GM08714 (cell line): ENCODE measurements around the gene AMOTL1.
"Not testable (repeated sequence)": the region's sequence is repeated elsewhere in the genome, so short reads cannot be mapped to it uniquely, and the experiment has no call there.

ENCODE experiments used
- H3K4me3 ChIP-seq: fragments of 200-500 bp; sonication (Bioruptor generic); 2 replicates; pipeline ENCODE4 v1.5.1; 2014; ENCODE audit warnings: mild to moderate bottlenecking, low read length, inconsistent platforms
- ZNF274 ChIP-seq: IDR thresholded peaks from 2 replicates; pipeline ENCODE4 v1.6.1; 2012; ENCODE audit warnings: mild to moderate bottlenecking, low read depth, low read length

The AMOTL1 gene

GRCh38 chr11:94787801-94788200 lies 19.6 kb downstream of the AMOTL1 start:
- TF ChIP-seq ZNF274, result no peak
- H3K4me3 ChIP-seq, result no peak overlapping the region

DNA sequence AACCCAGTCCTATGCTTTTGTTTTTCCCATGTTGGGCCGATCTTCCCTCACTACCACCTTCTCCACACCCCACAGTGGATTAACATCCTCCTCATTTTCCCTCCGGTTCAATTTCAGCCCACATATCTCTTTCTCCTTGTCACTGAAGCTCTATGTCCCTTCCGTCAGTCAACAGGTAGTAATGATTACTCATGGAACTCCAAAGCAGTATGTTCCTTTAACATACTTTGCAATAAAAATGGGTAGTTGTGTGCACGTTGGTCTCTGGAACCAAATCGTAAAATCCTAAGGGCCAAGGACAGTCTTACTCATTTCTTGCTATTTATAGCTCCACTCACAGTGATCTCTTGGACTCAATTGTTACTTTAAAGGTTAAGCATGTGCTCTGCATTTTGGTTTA lies 20.2 kb downstream of the AMOTL1 start:
- H3K4me3 ChIP-seq, result no peak overlapping the region
- no peak for TF ChIP-seq ZNF274

DNA sequence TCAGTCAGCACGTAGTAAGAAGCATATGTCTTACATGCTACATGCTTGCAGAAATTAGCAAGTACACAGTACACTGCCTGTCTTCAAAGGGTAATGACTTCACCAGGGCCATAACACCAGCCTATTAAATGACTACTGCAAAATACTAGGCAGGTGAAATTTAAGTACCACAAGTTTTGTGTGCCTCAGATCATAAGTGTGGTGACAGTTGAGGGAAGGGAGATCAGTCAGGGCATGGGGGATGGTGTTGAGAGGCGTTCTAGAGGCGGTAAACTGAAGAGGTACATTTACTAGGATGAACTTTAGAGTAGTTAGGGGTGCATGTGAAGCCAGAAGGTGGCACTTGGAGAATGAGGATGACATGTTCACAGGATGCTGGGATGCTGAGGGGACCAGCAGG lies 22.0 kb downstream of the AMOTL1 start:
- no peak overlapping the region for H3K4me3 ChIP-seq
- no peak for TF ChIP-seq ZNF274

DNA sequence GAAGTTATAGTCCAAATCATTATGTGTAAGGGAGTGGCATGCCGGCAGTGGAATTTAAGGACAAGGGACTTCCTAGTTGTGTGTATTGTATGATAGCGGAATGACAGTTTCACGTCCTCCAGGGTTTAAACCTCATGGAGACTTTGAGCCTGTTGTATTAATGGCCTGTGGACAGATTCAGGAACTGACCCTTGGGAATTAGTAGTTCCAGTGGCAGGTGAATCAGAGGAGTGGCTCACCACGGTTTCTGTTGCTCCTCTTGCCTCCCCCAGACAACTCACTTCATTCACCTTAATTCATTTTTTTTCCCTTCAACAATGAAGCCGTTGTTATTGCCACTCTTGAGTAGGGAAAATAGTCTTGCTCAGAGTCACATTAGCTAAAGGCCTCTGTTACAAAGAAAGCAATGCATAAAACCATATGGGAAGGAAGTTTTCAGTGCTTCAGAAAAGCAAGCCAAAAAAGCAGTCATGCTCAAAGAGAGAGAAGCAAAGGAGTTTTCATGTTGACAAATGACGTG lies 22.6 kb downstream of the AMOTL1 start:
- H3K4me3 ChIP-seq, result no peak overlapping the region
- TF ChIP-seq ZNF274, result no peak

- no peak for TF ChIP-seq ZNF274
- H3K4me3 ChIP-seq, result no peak overlapping the region
Measured at GRCh38 chr11:94791216-94791889, 23.2 kb downstream of the AMOTL1 start.

DNA sequence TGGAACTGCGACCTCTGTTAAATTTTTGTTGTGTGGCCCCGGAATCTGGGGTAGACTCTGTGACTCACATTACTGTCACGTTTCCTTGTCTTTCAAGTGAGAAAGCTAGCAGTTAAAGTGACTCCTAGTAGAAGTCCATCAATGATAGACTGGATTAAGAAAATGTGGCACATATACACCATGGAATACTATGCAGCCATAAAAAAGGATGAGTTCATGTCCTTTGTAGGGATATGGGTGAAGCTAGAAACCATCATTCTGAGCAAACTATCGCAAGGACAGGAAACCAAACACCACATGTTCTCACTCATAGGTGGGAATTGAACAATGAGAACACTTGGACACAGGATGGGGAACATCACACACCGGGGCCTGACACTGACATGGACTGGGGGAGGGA lies 23.8 kb downstream of the AMOTL1 start:
- not testable (repeated sequence) for H3K4me3 ChIP-seq

- no peak for TF ChIP-seq ZNF274
- no peak overlapping the region for H3K4me3 ChIP-seq
Measured at GRCh38 chr11:94792451-94792850, 24.3 kb downstream of the AMOTL1 start.

DNA sequence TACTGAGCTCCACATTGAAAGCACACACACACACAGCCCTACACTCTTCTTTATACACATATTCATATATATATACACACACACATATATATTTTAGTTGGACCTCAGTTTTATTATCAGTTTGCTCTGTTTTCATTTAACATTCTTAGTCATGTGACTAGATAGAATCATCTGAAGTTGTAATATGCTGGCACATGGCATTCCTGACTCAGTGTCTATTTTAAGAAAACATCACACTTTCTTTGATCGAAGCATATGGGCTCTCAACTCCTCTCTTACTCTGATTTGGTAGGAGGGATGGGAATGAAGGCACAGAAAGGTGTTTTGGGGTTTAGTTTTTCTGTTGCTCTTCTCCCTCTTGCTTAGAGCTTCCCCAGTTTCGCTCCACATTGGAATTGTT lies 24.8 kb downstream of the AMOTL1 start:
- H3K4me3 ChIP-seq, result no peak overlapping the region
- TF ChIP-seq ZNF274, result no peak

DNA sequence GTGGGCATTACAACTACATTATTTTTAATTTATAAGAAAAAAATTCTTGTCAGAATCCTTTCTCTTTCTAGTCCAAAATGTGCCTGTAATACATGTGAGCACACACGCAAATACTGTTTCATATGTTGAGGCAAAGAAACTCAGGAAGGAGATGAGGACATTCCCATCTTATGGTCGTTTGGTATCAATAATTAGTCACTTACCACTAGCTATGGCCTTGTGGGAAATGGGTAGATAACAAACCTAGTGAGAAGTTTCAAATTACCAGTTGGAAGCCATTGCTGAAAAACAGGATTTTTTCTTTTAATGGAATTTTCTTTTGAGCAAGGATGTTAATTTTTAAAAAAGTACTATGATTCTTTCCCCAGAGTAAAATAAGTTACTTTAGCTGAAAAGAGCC lies 25.7 kb downstream of the AMOTL1 start:
- no peak for TF ChIP-seq ZNF274
- no peak overlapping the region for H3K4me3 ChIP-seq

- TF ChIP-seq ZNF274, result no peak
- no peak overlapping the region for H3K4me3 ChIP-seq
Measured at GRCh38 chr11:94794287-94795168, 26.4 kb downstream of the AMOTL1 start.

DNA sequence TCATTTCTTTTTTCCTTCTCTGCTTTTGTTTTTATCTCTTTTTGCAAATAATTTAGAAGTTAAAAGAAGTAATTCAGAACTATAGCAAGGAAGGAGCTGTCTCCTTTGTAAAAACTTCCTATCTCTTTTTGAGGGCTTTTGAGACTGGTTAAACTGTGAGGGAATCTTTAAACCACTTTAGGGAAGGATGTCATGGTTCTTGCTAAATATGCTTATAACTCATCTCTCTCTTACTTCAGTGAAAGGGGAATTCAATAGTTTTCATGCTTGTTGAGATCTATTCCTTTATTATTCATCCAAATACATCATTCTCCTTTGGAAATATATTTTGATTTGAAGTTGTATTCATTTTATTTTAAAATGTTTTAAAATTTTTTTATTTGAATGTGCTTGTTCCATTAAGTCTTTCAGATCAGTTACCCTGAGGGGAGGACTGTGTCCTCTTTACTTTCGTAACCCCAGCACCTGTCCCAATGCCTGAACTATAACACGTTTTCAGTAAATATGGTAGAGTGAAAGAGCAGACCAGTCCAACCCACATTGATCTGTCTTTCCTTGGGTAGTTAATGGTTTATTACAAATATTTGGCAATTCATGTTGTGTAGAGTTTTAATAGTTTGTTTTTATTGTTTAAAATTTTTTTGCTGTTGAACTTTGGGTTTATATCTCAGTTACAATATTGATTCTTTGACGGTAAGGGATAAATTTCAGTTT lies 27.5 kb downstream of the AMOTL1 start:
- H3K4me3 ChIP-seq, result no peak overlapping the region
- TF ChIP-seq ZNF274, result no peak

DNA sequence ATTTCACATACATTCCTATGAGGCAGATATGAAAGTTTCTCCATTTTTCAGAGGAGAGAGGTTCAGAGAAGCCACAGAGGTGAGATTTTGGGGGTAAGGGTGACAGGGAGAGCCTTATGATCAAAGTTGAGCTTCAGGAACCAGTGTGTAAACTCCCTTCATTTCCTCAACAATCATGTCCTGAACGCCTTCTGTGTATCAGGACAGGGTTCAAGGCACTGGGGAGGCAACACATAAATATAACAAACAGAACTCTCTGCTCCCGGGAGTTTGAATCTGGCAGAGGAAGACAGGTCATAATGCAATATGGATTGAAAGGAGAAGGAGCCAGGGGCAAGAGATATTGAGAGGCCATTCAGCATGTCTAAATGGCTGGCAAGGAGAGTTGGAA lies 28.0 kb downstream of the AMOTL1 start:
- no peak overlapping the region for H3K4me3 ChIP-seq
- no peak for TF ChIP-seq ZNF274

- no peak overlapping the region for H3K4me3 ChIP-seq
- no peak for TF ChIP-seq ZNF274
Measured at GRCh38 chr11:94796863-94797262, 28.7 kb downstream of the AMOTL1 start.

DNA sequence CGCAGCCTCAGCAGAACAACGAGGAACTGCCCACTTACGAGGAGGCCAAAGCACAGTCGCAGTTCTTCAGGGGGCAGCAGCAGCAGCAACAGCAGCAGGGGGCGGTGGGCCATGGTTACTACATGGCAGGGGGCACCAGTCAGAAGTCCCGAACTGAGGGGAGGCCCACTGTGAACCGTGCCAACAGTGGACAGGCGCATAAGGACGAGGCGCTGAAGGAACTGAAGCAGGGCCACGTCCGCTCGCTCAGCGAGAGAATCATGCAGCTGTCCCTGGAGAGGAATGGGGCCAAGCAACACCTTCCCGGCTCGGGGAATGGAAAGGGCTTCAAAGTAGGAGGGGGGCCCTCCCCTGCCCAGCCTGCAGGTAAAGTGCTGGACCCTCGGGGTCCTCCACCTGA lies 31.6 kb downstream of the AMOTL1 start:
- H3K4me3 ChIP-seq, result no peak overlapping the region
- no peak for TF ChIP-seq ZNF274

DNA sequence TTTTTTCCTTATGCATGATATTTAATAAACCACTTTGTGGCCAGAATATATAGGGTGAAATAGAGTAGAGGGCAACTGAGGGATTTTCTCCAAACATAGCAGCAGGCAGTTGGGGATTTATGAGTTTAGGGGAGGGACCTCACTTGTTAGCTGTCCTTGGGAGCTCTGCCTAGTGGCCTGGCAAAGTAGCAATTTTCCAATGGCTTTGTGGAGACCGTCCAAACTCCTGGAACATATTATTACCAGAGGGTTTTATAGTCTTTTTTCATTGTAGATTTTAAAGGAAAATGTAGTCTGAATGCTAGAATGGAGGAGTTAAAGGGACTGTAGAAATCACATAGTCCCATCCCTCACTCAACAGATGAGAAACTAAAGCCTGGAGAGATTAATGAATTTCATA lies 32.3 kb downstream of the AMOTL1 start:
- TF ChIP-seq ZNF274, result no peak

More for the DNA sequence above, 32.3 kb downstream of the AMOTL1 start:
- H3K4me3 ChIP-seq, result no peak overlapping the region
